Caki2 (cell line): Measurements from ENCODE around the gene NT5M. TPM values are rescaled to one million over a fixed set of nuclear protein-coding genes. Genes with fewer than 3 reads are reported as not detected.
"Not testable (repeated sequence)": the region's sequence is repeated elsewhere in the genome, so short reads cannot be mapped to it uniquely, and the experiment has no call there.

ENCODE experiments used
- DNase-seq: peaks from one replicate; pipeline ENCODE4 v3.0.0-alpha.2; 2015; ENCODE audit warnings: low read depth
- in situ Hi-C: cut with HindIII; loops from 2 replicates; pipeline ENCODE4 v1.10.0; 2016; ENCODE audit warnings: low sequenced_read_pairs, low pct_unique_long_range_greater_than_20kb, mixed read lengths
- total RNA-seq: library from RNA; depleted of rRNA; stranded (reverse); fragments of >200 nt; shearing (Covaris generic); gene quantifications from 2 replicates; pipeline ENCODE4 v1.2.3, GENCODE V29; 2014; ENCODE audit warnings: low replicate concordance; rRNA removed

Gene NT5M
- total RNA-seq, result 13.2 and 87.7 TPM in 2 replicates

DNA sequence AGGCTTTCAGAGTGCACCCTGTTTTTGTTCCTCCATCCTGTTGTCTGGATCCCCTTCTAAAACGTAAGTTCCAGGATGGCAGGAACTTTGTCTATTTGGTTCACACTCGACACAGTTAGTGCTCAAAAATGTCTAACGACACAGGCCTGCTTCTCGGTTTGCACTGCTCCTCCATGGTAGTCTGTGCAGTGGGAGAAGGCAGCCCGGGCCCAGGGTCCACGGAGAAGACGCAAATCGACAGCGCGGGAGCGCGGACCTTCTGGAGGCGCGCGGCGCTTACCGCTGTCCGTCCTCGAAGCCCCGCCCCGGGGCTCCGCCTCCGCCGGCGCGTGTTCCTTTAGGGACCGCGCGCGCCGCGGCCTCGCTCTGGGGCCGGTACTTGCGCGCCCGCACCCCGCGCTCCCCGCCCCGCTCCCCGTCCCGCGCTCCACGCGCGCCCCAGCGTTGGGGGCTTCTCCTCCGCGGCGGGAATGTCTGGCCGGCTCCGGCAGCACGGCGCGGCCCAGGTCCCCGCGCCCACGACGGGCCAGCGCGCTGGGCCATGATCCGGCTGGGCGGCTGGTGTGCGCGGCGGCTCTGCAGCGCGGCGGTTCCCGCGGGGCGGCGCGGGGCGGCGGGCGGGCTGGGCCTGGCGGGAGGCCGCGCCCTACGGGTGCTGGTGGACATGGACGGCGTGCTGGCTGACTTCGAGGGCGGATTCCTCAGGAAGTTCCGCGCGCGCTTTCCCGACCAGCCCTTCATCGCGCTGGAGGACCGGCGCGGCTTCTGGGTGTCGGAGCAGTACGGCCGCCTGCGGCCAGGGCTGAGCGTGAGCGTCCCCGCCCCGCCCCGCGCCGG, at the start of gene NT5M:
NT5M (plus strand) TSS at position 364 of the 837 bp plus-strand sequence; CDS start at position 542, 178 bp downstream.
- in situ Hi-C loops, result no loop called here
- peak; percentile 64 for DNase-seq

DNA sequence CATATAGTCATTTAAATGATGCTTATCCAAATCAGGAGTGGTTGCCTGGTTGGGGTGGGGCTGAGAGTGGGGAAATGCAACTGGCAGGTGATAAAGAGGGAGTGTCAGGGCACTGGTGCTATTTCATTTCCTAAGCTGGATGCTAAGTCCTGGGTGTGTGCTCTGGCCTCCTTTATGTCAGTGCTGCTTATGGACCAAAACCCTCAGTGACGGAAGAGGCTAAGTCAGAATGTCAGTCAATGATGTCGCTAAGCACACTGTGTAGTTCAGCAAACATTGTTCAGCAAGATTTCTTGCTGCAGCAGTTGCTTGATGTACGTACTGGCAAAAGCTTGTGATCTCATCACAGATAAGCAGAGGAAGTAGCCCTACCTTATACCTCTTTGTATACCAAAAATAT, 49.8 kb upstream of the NT5M start:
- in situ Hi-C loops, result no loop called here
- DNase-seq, result no peak

DNA sequence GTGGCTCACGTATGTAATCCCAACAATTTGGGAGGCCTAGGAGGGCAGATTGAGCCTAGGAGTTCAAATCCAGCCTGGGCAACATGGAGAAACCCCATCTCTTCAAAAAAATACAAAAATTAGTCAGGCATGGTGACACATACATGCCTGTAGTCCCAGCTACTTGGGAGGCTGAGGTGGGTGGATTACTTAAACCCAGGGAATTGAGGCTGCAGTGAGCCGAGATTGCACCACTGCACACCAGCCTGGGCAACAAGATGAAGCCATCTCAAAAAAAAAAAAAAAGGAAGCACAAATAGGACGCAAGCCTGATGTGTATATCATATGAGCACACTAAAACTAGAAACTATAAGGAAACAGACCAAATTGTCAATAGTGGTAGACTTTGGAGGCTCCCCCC, 49.1 kb upstream of the NT5M start:
- no peak for DNase-seq
- in situ Hi-C loops, result no loop called here

DNA sequence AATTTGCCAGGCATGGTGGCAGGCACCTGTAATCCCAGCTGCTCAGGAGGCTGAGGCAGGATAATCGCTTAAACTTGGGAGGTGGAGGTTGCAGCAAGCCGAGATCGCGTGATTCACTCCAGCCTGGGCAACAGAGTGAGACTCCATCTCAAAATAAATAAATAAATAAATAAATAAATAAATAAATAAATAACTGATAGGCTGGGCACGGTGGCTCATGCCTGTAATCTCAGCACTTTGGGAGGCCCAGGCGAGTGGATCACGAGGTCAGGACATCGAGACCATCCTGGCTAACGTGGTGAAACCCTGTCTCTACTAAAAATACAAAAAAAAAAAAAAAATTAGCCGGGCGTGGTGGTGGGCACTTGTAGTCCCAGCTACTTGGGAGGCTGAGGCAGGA, 47.5 kb upstream of the NT5M start:
- DNase-seq, in situ Hi-C loops: not testable (repeated sequence)

DNA sequence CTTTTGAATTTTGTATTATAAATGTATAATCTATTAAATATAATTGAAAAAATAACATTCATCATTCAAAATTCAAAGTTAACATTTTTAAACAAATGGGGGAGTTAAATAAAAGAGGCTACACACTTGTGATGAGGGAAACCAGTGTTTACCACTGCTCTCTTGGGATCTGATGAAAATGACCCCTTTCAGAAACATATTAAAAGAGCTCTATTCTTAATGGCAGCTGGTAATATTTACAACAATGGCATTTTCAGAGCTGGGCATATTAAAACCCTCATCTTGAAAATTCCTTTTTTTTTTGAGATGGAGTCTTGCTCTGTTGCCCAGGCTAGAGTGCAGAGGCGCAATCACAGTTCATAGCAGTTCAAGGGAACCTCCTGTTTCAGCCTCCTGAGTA, 46.9 kb upstream of the NT5M start:
- no peak for DNase-seq
- in situ Hi-C loops, result no loop called here

DNA sequence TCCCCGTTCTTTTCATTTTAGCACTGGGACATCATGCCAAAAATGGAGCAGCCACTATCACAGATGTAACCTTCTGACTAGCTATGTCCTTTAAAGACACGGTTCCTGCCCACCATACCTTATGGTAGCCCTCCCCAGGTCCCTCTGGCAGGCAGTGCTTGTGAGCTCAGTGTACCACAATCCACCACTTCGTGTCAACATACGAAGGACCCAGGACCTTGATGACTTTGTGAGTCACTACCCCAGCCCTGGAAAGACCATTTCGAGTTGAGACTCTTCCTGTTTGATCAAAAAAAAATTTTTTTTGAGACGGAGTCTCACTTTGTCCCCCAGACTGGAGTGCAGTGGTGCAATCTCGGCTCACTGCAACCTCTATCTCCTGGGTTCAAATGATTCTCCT, 45.2 kb upstream of the NT5M start:
- no peak for DNase-seq
- in situ Hi-C loops, result no loop called here

DNA sequence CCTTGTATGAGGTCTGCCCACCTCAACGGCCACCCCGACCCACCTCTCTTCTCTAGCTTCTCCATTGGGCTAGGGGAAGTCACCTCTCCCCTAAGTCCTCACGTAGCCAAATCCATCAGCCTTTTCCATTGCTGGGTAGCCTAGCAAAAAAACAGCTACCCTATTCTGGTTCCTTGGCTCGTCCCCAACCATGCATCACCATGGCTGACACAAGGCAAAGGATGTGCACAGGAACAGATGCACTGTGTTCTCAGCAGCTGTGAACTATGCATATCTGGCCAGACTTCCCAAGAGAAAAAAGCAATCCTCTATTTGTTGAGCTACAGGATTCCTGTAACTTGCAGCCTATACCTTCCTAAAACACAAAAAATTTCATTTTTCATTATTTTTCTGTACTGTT, 44.2 kb upstream of the NT5M start:
- in situ Hi-C loops, result no loop called here

DNA sequence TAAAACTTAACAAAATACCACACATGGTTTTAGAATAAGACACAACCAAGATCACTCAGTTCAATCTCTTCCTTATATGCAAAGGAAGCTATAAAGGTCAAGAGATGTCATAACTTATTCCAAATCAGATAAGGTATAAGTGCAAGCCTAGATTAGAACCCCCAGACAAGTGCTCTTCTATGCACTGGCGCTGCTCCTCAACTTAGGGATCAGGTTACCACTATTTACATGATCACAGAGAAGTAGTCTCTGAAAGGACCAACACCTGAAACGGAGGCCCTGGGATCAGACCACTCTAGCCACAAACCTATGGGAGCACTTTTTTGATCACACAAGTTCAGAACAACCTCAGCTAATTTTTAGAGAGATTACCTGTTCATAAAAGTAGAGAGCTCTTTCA, 38.7 kb upstream of the NT5M start:
- no peak for DNase-seq
- in situ Hi-C loops, result no loop called here

More for the DNA sequence above, 44.2 kb upstream of the NT5M start:
- no peak for DNase-seq

DNA sequence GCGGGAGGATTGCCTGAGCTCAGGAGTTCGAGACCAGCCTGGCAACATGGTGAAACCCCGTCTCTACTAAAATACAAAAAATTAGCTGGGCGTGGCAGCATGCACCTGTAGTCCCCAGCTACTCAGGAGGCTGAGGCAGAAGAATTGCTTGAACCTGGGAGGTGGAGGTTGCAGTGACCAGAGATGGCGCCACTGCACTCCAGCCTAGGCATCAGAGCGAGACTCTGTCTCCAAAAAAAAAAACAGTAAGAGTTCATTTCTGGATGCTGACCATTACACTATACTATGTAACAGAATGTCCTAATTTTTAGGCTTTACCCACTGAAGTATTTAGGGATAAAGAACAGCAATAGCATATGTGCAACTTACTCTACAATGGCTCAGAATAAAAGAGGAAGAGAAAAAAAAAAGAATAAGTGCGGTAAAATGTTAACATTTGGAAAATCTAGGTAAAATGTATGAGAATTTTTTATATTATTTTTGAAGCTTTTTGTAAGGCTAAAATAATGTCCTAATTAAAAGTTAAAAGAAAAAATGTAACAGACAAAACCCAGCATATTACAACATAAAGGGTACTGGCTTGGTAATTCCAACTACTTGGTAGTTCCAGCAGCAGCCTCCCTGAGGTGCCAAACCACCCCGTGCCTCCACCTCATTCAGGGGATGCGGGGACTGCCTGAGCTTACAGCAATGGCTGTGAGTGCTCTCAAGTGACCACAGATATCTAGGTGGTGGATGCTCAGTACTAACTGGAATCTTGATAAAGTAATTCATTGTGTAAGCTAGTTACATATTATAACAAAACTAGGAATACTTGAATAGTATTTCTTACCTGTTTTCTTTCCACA, 33.0 kb upstream of the NT5M start:
- DNase-seq, result no peak
- in situ Hi-C loops, result no loop called here

DNA sequence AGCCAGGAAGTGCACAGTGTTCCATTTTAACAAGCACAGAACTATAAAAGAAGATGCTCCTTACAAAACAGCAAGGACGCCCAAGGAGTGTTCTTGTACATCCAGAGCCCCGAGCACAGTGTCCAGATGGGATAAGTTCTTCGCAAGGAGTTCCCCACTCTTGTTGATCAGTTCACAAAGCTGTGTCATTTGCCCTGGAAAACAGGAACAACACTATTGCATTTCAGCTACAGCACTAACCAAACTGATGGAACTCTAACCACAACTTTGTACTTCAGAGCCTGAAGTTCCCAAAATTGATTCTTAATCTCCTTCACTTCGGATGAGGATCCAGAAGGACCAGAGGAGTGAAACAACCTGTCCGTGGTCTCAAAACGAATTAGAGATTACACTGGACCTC, 27.2 kb upstream of the NT5M start:
- no peak for DNase-seq
- in situ Hi-C loops, result no loop called here

DNA sequence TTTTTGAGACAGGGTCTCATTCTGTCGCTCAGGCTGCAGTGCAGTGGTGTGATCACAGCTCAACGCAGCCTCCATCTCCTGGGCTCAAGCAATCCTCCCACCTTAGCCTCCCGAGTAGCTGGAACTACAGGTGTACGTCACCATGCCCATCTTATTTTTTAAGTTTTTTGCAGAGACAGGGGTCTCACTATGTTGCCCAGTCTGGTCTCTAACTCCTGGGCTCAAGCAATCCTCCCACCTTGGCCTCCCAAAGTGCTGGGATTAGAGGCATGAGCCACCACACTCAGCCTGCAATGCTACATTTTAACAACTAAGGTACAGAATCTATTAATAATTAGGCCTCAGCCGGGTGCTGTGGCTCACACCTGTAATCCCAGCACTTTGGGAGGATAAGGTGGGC, 25.7 kb upstream of the NT5M start:
- in situ Hi-C loops, DNase-seq: not testable (repeated sequence)

DNA sequence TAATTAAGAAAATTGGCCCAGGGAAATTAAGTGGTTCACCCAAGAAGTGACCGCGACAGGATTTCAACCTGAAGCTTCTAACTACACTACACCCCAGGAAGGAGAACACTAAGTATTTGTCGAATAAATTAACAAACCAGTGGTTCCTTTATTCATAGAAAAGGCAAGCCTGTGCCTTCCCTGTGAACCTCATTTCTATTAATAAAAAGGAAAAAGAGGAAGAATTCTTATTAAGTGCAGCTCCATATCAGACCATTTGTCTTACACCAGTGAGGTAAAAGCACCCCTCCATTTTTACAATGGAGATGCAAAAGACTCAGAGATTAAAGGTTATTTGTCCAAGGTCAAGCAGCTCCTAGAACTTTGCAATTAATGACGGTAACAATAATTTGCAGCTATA, 23.9 kb upstream of the NT5M start:
- in situ Hi-C loops, result no loop called here
- no peak for DNase-seq

DNA sequence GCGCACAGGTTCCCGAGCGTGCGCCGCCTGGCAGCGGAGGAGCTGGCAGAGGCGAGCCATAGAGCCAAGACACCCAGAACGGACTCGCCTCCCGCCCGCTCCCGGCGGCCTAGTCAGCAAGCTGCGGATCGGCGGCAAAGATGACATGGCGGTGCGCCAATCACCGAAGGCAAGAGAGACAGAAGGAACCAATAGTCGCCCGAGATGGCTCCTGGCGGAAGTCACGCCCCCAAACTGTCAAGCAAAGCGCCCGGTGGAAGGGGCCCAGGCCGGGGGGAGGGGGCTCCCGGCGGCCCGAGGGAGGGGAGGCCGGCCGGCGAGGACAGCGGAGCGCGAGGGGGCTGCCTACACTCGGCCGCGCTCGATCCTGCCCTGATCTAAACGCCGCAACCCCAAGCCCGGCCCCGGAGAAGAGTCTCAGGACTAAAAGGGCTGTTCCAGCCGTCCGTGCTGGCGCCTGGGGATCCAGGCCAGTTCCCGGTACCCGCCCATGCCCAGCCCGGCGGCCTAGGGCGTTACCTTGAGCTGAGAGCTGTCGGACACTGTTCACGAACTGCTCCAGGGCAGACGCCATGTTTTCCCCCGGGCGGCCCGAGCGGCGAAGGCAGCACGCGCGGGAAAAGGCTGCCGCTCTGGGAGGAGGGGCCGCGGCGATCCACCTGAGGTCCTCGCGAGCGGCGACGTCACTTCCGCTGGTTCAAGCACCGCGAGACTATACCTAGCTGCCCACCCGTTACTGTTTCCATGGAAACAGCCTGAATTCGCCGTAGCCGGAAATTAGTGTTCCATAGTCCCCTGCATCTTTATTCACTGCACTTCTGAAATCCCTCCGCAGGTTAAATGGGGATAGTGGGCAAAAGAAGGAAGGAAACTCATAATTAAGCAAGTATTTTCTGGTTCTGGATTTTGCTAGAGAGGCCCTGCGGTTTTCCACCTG, 22.3 kb upstream of the NT5M start, which contains the start of gene COPS3:
COPS3 (minus strand) TSS at position 634 of the 937 bp plus-strand sequence; CDS start at position 574, 60 bp downstream.
- in situ Hi-C loops, result no loop called here
- DNase-seq, result peak; percentile 90

DNA sequence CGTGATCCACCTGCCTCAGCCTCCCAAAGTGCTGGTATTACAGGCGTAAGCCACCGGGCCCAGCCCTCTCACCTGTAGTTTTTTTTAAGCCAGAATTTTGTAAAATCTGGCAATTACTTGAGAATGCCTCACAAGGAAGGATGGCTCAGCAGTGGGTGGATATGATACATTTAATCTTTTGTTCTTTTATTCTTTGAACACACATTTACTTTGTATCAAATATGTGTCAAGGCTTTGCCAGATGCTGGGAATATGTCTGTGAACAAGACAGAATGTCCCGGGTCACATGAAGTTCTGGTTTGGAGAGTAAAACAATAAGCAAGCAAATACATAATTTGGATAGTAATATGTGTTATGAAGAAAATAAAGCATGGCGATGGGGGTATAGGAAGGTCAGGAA, 17.2 kb upstream of the NT5M start:
- in situ Hi-C loops, result no loop called here
- no peak for DNase-seq

DNA sequence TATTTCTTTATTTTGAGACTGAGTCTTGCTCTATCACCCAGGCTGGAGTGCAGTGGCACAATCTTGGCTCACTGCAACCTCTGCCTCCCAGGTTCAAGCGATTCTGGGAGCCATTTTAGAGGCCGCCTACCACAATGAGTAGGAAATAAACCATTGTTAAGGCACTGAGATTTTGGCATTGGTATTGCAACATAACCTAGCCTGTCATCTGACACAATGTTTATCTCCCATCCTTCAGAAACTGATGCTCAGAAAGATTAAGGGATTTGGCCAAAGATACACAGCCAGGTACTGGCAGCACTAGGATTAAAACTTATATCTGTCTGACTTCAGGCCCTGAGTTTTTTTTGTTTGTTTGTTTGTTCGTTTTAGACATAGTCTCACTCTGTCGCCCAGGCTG, 14.1 kb upstream of the NT5M start:
- no peak for DNase-seq
- in situ Hi-C loops, result no loop called here

DNA sequence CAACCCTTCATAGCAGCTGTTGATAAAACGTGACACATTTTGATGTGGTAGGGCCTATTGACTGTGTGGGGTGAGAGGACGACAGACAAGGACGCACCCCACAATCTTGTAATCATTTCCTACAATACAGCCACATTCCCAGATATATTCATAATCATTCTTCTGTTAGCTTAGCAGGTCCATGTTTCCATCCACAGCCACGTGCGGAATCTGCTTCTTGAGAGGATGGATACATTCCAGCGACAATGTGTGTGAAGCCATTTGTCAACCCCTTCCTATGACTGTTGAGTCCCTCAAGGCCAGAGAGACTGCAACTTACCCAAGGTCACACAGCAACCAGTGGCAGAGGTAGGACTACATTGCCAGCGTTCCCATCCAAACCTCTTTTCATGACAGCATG, 13.5 kb upstream of the NT5M start:
- in situ Hi-C loops, result no loop called here
- DNase-seq, result no peak

DNA sequence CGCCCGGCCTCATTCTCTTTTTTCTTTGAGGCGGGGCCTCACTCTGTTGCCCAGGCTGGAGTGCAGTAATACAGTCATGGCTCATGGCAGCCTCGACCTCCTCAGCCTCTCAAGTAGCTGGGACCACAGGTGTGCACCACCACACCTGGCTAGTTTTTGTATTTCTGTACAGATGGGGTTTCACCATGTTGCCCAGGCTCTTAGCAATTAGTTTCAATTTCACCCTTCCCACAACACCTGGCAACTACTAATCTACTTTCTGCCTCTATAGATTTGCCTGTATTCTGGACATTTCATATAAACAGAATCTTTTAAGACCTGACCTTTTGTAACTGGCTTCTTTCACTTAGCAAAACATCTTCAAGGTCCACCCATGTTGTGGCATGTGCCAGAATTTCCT, 8.0 kb upstream of the NT5M start:
- in situ Hi-C loops, result no loop called here
- no peak for DNase-seq

DNA sequence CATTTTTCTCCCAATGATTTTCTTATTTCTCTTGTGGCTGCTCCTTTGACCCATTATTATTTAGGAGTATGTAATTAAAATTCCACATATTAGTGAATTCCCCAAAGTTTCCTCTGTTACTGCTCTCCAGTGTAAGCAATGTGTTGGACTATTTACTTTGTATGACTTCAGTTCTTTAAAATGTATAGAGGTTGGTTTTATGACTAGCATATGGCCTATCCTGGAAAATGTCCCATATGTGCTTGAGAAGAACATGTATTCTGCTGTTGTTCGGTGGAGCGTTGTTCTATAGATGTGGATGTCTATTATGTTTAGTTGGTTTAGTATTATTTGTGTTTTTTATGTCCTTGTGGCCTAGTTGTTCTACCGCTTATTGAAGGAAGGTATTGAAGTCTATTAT, 6.0 kb upstream of the NT5M start:
- in situ Hi-C loops, result no loop called here

More for the DNA sequence above, 6.0 kb upstream of the NT5M start:
- DNase-seq, result no peak
